HepG2 (cell line): Measurements from ENCODE around the gene DYNC2I2.

Experiments used
- EP300 ChIP-seq, 3 experiments: sonication (generic) in 1 of 3; formaldehyde crosslinking in 1 of 3; IDR thresholded peaks; 2 replicates each; pipeline versions ENCODE4 v1.5.1 to v1.6.1; 2011 to 2020; ENCODE audit warnings: low read depth in 2 of 3, low read length in 2 of 3, borderline replicate concordance in 1 of 3, improper control_type of control experiment in 1 of 3, mild to moderate bottlenecking in 1 of 3, missing genetic modification reagents in 1 of 3, moderate library complexity in 1 of 3
- FOXO1 ChIP-seq: sonication (generic); formaldehyde crosslinking; IDR thresholded peaks from 2 replicates; pipeline ENCODE4 v1.4.0; 2020; ENCODE audit warnings: missing genetic modification reagents
- NFATC3 ChIP-seq: sonication (generic); formaldehyde crosslinking; IDR thresholded peaks from 2 replicates; pipeline ENCODE4 v1.5.1; 2020; ENCODE audit warnings: mild to moderate bottlenecking, missing genetic modification reagents
- NFRKB ChIP-seq: fragments of 450-650 bp; IDR thresholded peaks from 2 replicates; pipeline ENCODE4 v1.6.1; 2017
- POLR2AphosphoS5 ChIP-seq: IDR thresholded peaks from 2 replicates; pipeline ENCODE4 v1.6.1; 2012; ENCODE audit warnings: low read depth, low read length
- RAD21 ChIP-seq: fragments of 450-650 bp; formaldehyde crosslinking; IDR thresholded peaks from 2 replicates; pipeline ENCODE4 v1.5.0; 2020; ENCODE audit warnings: mild to moderate bottlenecking
- SNRNP70 ChIP-seq: fragments of 200-400 bp; formaldehyde crosslinking; IDR thresholded peaks from 2 replicates; pipeline ENCODE4 v1.6.1; 2017; ENCODE audit warnings: mild to moderate bottlenecking, low read depth, low read length, moderate library complexity
- ZMAT3 ChIP-seq: sonication (generic); formaldehyde crosslinking; conservative IDR thresholded peaks from 2 replicates; pipeline ENCODE4 v1.7.0; 2021; ENCODE audit warnings: missing genetic modification reagents
- TF ChIP-seq, protein P1 (sequence below): sonication (generic); formaldehyde crosslinking; IDR thresholded peaks from 2 replicates; pipeline ENCODE4 v1.5.0; 2020; ENCODE audit warnings: mild to moderate bottlenecking, missing genetic modification reagents, moderate library complexity
- TF ChIP-seq, protein P2 (sequence below): sonication (generic); formaldehyde crosslinking; IDR thresholded peaks from 2 replicates; pipeline ENCODE4 v1.4.0; 2020; ENCODE audit warnings: missing genetic modification reagents
- TF ChIP-seq, protein P3 (sequence below): sonication (generic); formaldehyde crosslinking; IDR thresholded peaks from 2 replicates; pipeline ENCODE4 v1.5.0; 2020; ENCODE audit warnings: missing genetic modification reagents

DNA sequence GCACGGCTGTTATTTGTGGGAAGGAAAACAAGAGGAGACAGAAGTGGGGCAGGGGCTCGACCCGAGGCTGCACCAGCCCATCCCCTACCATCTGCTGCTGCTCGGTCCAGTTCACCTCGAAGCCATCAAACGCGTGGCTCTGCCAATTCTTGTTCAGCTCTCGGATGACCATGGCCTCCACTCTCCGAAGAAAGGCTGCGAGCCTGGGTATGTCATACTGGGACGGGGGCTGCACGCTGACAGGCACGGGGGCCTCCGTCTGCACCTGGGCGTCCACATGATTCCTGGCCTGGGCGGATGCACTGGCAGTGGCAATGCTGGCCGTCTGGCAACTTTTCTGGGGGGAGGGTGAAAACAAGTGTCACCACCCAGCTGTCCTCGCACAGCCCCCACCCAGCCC lies 16.0 kb downstream of the DYNC2I2 start:
- TF ChIP-seq, protein P1, sequence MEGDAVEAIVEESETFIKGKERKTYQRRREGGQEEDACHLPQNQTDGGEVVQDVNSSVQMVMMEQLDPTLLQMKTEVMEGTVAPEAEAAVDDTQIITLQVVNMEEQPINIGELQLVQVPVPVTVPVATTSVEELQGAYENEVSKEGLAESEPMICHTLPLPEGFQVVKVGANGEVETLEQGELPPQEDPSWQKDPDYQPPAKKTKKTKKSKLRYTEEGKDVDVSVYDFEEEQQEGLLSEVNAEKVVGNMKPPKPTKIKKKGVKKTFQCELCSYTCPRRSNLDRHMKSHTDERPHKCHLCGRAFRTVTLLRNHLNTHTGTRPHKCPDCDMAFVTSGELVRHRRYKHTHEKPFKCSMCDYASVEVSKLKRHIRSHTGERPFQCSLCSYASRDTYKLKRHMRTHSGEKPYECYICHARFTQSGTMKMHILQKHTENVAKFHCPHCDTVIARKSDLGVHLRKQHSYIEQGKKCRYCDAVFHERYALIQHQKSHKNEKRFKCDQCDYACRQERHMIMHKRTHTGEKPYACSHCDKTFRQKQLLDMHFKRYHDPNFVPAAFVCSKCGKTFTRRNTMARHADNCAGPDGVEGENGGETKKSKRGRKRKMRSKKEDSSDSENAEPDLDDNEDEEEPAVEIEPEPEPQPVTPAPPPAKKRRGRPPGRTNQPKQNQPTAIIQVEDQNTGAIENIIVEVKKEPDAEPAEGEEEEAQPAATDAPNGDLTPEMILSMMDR = no peak
- no peak for TF ChIP-seq NFRKB
- no peak for TF ChIP-seq EP300 (IDR thresholded peaks at IDR 0.05; ENCODE audit: low read depth in 2 of 2, low read length in 2 of 2)
- no peak for TF ChIP-seq EP300 (CRISPR knock-in tag; IDR thresholded peaks at IDR 0.05; ENCODE audit: borderline replicate concordance)
- no peak for TF ChIP-seq NFATC3 (CRISPR knock-in tag)
- TF ChIP-seq FOXO1 (CRISPR knock-in tag) = no peak
- TF ChIP-seq RAD21 (CRISPR knock-in tag) = no peak
- TF ChIP-seq POLR2AphosphoS5 = no peak
- TF ChIP-seq SNRNP70 = no peak
- TF ChIP-seq, protein P2, sequence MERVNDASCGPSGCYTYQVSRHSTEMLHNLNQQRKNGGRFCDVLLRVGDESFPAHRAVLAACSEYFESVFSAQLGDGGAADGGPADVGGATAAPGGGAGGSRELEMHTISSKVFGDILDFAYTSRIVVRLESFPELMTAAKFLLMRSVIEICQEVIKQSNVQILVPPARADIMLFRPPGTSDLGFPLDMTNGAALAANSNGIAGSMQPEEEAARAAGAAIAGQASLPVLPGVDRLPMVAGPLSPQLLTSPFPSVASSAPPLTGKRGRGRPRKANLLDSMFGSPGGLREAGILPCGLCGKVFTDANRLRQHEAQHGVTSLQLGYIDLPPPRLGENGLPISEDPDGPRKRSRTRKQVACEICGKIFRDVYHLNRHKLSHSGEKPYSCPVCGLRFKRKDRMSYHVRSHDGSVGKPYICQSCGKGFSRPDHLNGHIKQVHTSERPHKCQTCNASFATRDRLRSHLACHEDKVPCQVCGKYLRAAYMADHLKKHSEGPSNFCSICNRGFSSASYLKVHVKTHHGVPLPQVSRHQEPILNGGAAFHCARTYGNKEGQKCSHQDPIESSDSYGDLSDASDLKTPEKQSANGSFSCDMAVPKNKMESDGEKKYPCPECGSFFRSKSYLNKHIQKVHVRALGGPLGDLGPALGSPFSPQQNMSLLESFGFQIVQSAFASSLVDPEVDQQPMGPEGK (CRISPR knock-in tag) = no peak
- TF ChIP-seq ZMAT3 (CRISPR knock-in tag) = no peak
- TF ChIP-seq, protein P3, sequence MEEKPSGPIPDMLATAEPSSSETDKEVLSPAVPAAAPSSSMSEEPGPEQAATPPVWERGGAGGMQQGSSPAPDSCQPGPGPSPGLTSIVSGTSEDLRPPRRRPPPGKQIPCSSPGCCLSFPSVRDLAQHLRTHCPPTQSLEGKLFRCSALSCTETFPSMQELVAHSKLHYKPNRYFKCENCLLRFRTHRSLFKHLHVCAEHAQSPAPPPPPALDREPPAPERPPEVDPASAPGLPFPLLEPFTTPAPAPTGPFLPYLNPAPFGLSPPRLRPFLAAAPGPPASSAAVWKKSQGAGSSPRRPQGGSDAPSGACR (CRISPR knock-in tag) = no peak
